ENCODE results near the gene SPATC1L.

The SPATC1L gene

DNA sequence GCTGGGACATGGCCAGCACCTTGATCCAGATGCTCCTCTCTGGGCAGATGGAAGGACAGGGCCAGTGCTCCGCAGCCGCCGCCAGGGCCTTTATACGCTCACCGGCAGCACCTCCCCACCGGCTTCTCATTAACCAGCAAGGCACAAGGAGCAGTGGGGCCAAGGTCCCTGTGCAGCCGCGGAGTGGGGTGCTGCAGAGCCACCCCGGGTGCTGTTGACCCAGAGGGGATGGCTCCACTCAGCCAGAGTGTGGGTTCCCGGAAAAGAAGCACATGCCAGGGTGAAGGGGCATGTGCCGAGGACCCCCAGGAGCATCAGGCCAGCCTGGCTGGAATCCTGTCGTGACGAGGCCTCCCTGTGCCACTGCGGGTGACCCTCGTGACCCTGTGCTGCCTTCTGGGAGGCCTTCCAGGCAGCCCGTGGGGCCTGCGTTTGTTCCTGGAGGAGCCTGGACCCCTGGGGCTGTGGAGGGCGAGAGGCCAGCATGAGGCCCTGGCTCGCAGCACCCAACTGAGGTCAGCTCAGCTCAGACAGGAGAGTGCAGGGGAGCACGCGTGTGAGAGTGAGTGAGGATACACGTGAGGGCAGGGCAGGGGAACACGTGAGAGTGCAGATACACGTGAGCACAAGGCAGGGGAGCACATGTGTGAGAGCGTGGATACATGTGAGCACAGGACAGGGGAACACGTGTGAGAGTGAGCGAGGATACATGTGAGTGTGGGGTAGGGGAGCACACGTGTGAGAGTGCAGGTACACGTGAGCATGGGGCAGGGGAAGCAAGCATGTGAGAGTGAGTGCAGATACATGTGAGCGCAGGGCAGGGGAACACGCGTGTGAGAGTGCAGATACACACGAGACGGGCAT, 28.5 kb downstream of the SPATC1L start, which contains the start of gene FTCD:
FTCD (minus strand) TSS at position 66 of the 864 bp plus-strand sequence; CDS start at position 10, 56 bp downstream.
- Histone ChIP-seq H3K4me3 (ENCODE audit: insufficient read length, low read depth) (no peak within 1 kb of the TSS), H3K36me3 (ENCODE audit: insufficient read depth, insufficient read length, low read length) (peaks cover 15% of the 10 kb centered on the region), H3K9me3 (ENCODE audit: insufficient read depth, low read length) (peaks cover 10% of the 10 kb centered on the region; the same call in 1 of the 2 replicates), H3K4me1 (ENCODE audit: insufficient read depth, insufficient read length) (peaks cover 39% of the 10 kb centered on the region), H3K9ac (ENCODE audit: insufficient read length, low read depth) (peak within 1 kb of the TSS; percentile 26), H3K27me3 (ENCODE audit: insufficient read depth, insufficient read length) (no peaks in the 10 kb centered on the region)
- no peak for DNase-seq (ENCODE audit: low read depth, low spot score)
- TF ChIP-seq ZNF274 (IDR thresholded peaks at IDR 0.05; ENCODE audit: low read depth, low read length) (no peak), YY1 (IDR thresholded peaks at IDR 0.05; ENCODE audit: insufficient read depth, insufficient read length) (no peak), SUZ12 (IDR thresholded peaks at IDR 0.05; ENCODE audit: extremely low read depth, insufficient read depth, insufficient read length) (no peak)

GRCh38 chr21:46154955-46155513, 29.2 kb downstream of the SPATC1L start:
- peak overlapping the region; percentile 18 for H3K9ac ChIP-seq (ENCODE audit: insufficient read length, low read depth)
- H3K36me3 ChIP-seq (ENCODE audit: insufficient read depth, insufficient read length, low read length): peaks cover 12% of the 10 kb centered on the region

DNA sequence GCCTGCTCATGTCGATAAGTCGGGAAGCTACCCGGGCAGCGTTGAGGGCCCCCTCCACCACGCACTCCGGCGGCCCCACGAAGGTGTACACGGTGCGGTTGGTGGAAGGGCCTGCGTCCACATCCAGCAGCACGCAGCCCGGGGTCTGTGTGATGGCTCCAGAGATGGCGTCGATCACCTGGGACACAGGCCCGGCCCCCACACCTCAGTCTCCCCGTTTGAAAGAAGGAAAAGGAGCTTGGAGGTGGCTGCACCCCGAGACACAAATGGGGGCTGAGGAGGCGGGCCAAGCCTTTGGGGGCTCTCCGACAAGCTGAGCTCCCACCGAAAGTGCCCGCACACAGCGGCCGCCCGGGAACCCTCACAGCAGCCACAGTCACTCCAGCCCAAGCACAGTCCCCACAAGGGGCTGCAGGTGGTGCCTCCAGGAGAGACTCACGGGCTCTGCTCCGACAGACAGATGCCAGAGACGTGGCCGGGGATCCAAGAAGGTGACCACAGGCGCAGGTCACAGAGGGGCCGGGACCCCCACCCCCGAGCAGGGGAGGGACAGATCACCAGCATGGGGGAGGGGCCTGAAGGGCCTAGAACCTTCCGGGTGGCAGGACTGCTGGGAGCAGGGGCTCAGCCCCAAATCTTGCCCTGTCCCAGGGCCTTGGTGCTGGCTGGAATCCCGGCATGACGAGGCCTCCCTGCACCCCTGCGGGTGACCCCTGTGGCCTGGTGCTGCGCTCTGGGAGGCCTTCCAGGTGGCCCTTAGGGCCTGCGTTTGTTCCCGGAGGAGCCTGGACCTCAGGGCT, 29.9 kb downstream of the SPATC1L start:
- TF ChIP-seq YY1 (IDR thresholded peaks at IDR 0.05; ENCODE audit: insufficient read depth, insufficient read length) (no peak), ZNF274 (IDR thresholded peaks at IDR 0.05; ENCODE audit: low read depth, low read length) (no peak), SUZ12 (IDR thresholded peaks at IDR 0.05; ENCODE audit: extremely low read depth, insufficient read depth, insufficient read length) (no peak)
- Histone ChIP-seq H3K27me3 (ENCODE audit: insufficient read depth, insufficient read length) (no peaks in the 10 kb centered on the region), H3K4me1 (ENCODE audit: insufficient read depth, insufficient read length) (peaks cover 48% of the 10 kb centered on the region), H3K9ac (ENCODE audit: insufficient read length, low read depth) (peak overlapping the region; percentile 26), H3K9me3 (ENCODE audit: insufficient read depth, low read length) (no peaks in the 10 kb centered on the region), H3K36me3 (ENCODE audit: insufficient read depth, insufficient read length, low read length) (peaks cover 8% of the 10 kb centered on the region), H3K4me3 (ENCODE audit: insufficient read length, low read depth) (no peak overlapping the region)
- no peak for DNase-seq (ENCODE audit: low read depth, low spot score)

More at GRCh38 chr21:46154955-46155513, 29.2 kb downstream of the SPATC1L start:
- TF ChIP-seq SUZ12 (IDR thresholded peaks at IDR 0.05; ENCODE audit: extremely low read depth, insufficient read depth, insufficient read length) (no peak), ZNF274 (IDR thresholded peaks at IDR 0.05; ENCODE audit: low read depth, low read length) (no peak), YY1 (IDR thresholded peaks at IDR 0.05; ENCODE audit: insufficient read depth, insufficient read length) (no peak)
- H3K9me3 ChIP-seq (ENCODE audit: insufficient read depth, low read length): peaks cover 3% of the 10 kb centered on the region; the same call in 1 of the 2 replicates
- no peak overlapping the region for H3K4me3 ChIP-seq (ENCODE audit: insufficient read length, low read depth)
- peaks cover 46% of the 10 kb centered on the region for H3K4me1 ChIP-seq (ENCODE audit: insufficient read depth, insufficient read length)
- no peaks in the 10 kb centered on the region for H3K27me3 ChIP-seq (ENCODE audit: insufficient read depth, insufficient read length)
- DNase-seq (ENCODE audit: low read depth, low spot score): no peak

- Histone ChIP-seq H3K36me3 (ENCODE audit: insufficient read depth, insufficient read length, low read length) (peaks cover 8% of the 10 kb centered on the region), H3K9ac (ENCODE audit: insufficient read length, low read depth) (peak overlapping the region; percentile 52), H3K9me3 (ENCODE audit: insufficient read depth, low read length) (no peaks in the 10 kb centered on the region), H3K27me3 (ENCODE audit: insufficient read depth, insufficient read length) (no peaks in the 10 kb centered on the region), H3K4me1 (ENCODE audit: insufficient read depth, insufficient read length) (peaks cover 48% of the 10 kb centered on the region), H3K4me3 (ENCODE audit: insufficient read length, low read depth) (no peak overlapping the region)
- no peak for TF ChIP-seq YY1 (IDR thresholded peaks at IDR 0.05; ENCODE audit: insufficient read depth, insufficient read length)
- no peak for TF ChIP-seq SUZ12 (IDR thresholded peaks at IDR 0.05; ENCODE audit: extremely low read depth, insufficient read depth, insufficient read length)
- no peak for TF ChIP-seq ZNF274 (IDR thresholded peaks at IDR 0.05; ENCODE audit: low read depth, low read length)
- DNase-seq (ENCODE audit: low read depth, low spot score): peak; percentile 62
Measured at GRCh38 chr21:46153247-46154154, 30.8 kb downstream of the SPATC1L start.

DNA sequence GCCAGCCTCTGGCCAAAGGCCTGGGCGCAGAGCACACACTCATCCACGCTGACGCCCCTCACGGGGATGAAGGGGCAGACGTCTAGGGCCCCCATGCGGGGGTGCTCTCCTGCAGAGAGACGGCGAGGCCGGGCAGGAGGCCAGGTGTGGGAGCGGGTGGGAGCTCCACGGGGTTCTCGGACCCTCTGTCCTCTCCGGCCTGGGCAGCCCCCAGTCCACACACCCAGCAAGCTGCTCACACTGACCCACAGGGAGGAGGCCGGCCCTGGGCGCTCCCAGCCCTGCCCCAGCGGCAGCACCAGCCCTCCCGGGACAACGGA, 31.4 kb downstream of the SPATC1L start:
- DNase-seq (ENCODE audit: low read depth, low spot score): no peak
- Histone ChIP-seq H3K36me3 (ENCODE audit: insufficient read depth, insufficient read length, low read length) (peaks cover 8% of the 10 kb centered on the region), H3K27me3 (ENCODE audit: insufficient read depth, insufficient read length) (no peaks in the 10 kb centered on the region), H3K9me3 (ENCODE audit: insufficient read depth, low read length) (no peaks in the 10 kb centered on the region), H3K9ac (ENCODE audit: insufficient read length, low read depth) (peak overlapping the region; percentile 52), H3K4me1 (ENCODE audit: insufficient read depth, insufficient read length) (peaks cover 49% of the 10 kb centered on the region), H3K4me3 (ENCODE audit: insufficient read length, low read depth) (no peak overlapping the region)
- TF ChIP-seq YY1 (IDR thresholded peaks at IDR 0.05; ENCODE audit: insufficient read depth, insufficient read length) (no peak), ZNF274 (IDR thresholded peaks at IDR 0.05; ENCODE audit: low read depth, low read length) (no peak), SUZ12 (IDR thresholded peaks at IDR 0.05; ENCODE audit: extremely low read depth, insufficient read depth, insufficient read length) (no peak)
